ENCODE measurements around the gene TUBB1. TPM values are rescaled to one million over a fixed set of nuclear protein-coding genes. Genes with fewer than 3 reads are reported as not detected.

TUBB1 gene
- total RNA-seq, 2 experiments from 2014 or later: not detected

DNA sequence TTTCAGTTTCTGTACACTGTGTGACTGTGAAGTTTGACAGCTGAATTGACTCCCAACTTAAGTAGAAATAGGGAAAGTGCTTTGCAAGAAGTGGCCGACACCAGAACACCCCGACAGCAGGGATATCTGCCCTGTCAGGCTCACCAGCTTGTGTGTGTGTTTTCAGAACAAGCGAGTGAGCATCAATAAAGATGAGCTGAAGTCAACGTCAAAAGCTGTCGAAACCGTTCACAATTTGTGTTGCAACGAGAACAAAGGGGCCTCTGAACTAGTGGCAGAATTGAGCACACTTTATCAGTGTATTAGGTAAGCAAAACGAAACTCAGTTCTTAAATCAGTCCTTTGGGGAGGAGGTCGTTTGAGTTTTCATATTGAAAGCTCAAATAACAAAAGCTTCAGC is 27.5 kb upstream of the TUBB1 start:
- intact Hi-C loops (cut with micrococcal nuclease): no loop called here
- TF ChIP-seq, protein P1, sequence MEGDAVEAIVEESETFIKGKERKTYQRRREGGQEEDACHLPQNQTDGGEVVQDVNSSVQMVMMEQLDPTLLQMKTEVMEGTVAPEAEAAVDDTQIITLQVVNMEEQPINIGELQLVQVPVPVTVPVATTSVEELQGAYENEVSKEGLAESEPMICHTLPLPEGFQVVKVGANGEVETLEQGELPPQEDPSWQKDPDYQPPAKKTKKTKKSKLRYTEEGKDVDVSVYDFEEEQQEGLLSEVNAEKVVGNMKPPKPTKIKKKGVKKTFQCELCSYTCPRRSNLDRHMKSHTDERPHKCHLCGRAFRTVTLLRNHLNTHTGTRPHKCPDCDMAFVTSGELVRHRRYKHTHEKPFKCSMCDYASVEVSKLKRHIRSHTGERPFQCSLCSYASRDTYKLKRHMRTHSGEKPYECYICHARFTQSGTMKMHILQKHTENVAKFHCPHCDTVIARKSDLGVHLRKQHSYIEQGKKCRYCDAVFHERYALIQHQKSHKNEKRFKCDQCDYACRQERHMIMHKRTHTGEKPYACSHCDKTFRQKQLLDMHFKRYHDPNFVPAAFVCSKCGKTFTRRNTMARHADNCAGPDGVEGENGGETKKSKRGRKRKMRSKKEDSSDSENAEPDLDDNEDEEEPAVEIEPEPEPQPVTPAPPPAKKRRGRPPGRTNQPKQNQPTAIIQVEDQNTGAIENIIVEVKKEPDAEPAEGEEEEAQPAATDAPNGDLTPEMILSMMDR (IDR thresholded peaks at IDR 0.05): no peak
- DNase-seq (no peak), ATAC-seq (no peak)
- Mint-ChIP-seq H3K36me3 (ENCODE audit: low read depth) (peaks cover 64% of the 10 kb centered on the region), H3K27ac (no peak overlapping the region), H3K4me1 (ENCODE audit: low read depth) (no peaks in the 10 kb centered on the region), H3K27me3 (no peaks in the 10 kb centered on the region), H3K4me3 (no peak overlapping the region), H3K9me3 (no peaks in the 10 kb centered on the region)
- POLR2A ChIA-PET: interaction anchor here (2.0 kb wide), 1 partner anchor 10 kb away, joined by 12 read pairs; no protein-coding TSS in a partner anchor
- CTCF ChIA-PET: no interaction called here

DNA sequence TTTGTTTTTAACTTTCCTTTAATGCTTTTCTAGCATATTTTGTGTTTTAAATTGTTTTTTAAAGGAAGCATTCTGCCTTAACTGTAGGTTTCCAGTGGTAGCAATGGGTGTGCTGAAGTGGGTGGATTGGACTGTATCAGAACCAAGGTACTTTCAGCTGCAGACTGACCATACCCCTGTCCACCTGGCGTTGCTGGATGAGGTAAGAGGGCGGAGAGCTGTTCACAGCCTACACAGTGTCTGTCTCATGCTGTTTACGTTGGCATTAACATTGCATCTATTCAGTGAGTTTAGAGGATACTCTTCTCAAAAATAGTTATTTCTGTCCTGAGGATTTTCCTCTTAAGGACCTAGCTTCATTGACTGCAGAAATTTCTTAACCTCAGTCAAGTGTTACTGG is 26.3 kb upstream of the TUBB1 start:
- DNase-seq (no peak), ATAC-seq (no peak)
- Mint-ChIP-seq H3K4me3 (no peak overlapping the region), H3K4me1 (ENCODE audit: low read depth) (no peaks in the 10 kb centered on the region), H3K36me3 (ENCODE audit: low read depth) (peaks cover 61% of the 10 kb centered on the region), H3K9me3 (no peaks in the 10 kb centered on the region), H3K27me3 (no peaks in the 10 kb centered on the region), H3K27ac (no peak overlapping the region)
- intact Hi-C loops (cut with micrococcal nuclease): no loop called here
- CTCF ChIA-PET: interaction anchor here (0.9 to 1.5 kb wide), 3 partner anchors 96 to 342 kb away, joined by 3 to 4 read pairs (median 3); partner anchors contain the start of gene STX16
- TF ChIP-seq, protein P1 (IDR thresholded peaks at IDR 0.05): no peak
- POLR2A ChIA-PET: interaction anchor here (1.2 to 2.0 kb wide), 3 partner anchors 9 to 17 kb away, joined by 3 to 12 read pairs (median 4); no protein-coding TSS in a partner anchor

DNA sequence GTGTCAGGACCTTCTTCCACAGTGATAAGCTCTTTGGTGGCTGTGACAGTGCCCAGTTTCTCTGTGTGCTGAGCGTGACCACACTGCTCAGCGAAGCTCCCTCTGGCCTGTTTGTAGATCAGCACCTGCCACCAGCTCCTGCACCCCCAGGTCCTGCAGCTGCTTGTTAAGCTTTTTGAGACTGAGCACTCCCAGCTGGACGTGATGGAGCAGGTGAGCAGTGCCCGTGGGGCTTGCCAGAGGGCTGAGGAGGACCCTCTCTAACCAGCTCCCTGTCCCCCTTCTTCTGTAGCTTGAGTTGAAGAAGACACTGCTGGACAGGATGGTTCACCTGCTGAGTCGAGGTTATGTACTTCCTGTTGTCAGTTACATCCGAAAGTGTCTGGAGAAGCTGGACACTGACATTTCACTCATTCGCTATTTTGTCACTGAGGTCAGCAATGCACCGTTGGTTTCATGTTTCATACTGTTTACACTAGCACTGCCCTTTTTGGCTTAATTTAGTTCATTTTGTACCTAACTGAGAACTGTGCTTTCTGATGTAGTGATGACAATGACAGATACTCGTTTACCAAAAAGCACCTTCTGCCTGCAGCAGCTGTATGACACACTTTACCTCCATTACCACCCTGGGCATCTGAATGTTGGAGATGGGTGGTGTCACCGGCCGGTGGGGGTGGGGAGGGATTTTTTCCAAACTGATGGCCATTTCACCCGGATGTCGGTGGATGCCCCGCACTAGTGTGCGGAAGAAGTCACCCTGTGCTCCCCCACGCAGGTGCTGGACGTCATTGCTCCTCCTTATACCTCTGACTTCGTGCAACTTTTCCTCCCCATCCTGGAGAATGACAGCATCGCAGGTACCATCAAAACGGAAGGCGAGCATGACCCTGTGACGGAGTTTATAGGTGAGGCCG is 25.6 kb upstream of the TUBB1 start:
- Mint-ChIP-seq H3K4me3 (no peak overlapping the region), H3K27ac (peak overlapping the region; percentile 49)
- ATAC-seq: no peak

DNA sequence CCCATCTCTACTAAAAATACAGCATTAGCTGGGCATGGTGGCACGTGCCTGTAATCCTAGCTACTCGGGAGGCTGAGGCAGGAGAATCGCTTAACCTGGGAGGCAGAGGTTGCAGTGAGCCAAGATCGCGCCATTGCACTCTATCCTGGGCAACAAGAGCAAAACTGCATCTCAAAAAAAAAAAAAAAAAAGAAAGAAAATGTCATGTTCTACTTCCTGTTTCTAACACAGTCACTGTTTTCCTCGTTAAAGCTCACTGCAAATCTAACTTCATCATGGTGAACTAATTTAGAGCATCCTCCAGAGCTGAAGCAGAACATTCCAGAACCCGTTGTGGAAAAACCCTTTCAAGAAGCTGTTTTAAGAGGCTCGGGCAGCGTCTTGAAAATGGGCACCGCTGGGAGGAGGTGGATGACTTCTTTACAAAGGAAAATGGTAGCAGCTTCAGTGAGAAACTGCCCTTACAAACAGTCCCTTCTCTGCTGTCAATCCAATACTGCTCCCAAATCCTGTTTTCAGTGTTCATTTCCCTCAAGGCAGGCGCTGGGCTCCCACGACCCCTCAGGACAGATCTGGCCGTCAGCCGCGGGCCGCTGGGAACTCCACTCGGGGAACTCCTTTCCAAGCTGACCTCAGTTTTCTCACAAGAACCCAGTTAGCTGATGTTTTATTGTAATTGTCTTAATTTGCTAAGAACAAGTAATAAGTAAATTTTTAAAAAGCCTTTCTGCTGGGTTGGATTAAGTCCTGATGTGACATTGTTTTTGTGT is 24.7 kb upstream of the TUBB1 start:
- CTCF ChIA-PET: interaction anchor here (0.7 kb wide), 1 partner anchor 12 kb away, joined by 3 read pairs; no protein-coding TSS in a partner anchor
- TF ChIP-seq, protein P1 (IDR thresholded peaks at IDR 0.05): no peak
- ATAC-seq (no peak), DNase-seq (no peak)
- H3K27me3 Mint-ChIP-seq: no peaks in the 10 kb centered on the region
- no peak overlapping the region for H3K4me3 Mint-ChIP-seq
- no peak overlapping the region for H3K27ac Mint-ChIP-seq
- no peaks in the 10 kb centered on the region for H3K9me3 Mint-ChIP-seq
- POLR2A ChIA-PET: interaction anchor here (0.7 to 1.2 kb wide), 3 partner anchors 10 to 38 kb away, joined by 3 to 6 read pairs (median 5); partner anchors contain the start of gene ATP5F1E
- H3K36me3 Mint-ChIP-seq (ENCODE audit: low read depth): peaks cover 52% of the 10 kb centered on the region
- no peaks in the 10 kb centered on the region for H3K4me1 Mint-ChIP-seq (ENCODE audit: low read depth)
- intact Hi-C loops (cut with micrococcal nuclease): no loop called here

More for the DNA sequence above, 25.6 kb upstream of the TUBB1 start:
- intact Hi-C loops (cut with micrococcal nuclease): no loop called here
- ChIA-PET CTCF (interaction anchor here (0.7 to 1.5 kb wide), 4 partner anchors 11 to 343 kb away, joined by 3 to 4 read pairs (median 3); partner anchors contain the start of gene STX16), POLR2A (interaction anchor here (0.7 to 2.0 kb wide), 6 partner anchors 9 to 39 kb away, joined by 3 to 12 read pairs (median 4); partner anchors contain the start of gene ATP5F1E)
- no peak for DNase-seq
- H3K9me3 Mint-ChIP-seq: no peaks in the 10 kb centered on the region
- TF ChIP-seq, protein P1 (IDR thresholded peaks at IDR 0.05): no peak
- peaks cover 60% of the 10 kb centered on the region for H3K36me3 Mint-ChIP-seq (ENCODE audit: low read depth)
- H3K27me3 Mint-ChIP-seq: no peaks in the 10 kb centered on the region
- H3K4me1 Mint-ChIP-seq (ENCODE audit: low read depth): no peaks in the 10 kb centered on the region
